ENCODE results near the gene ANGPTL3. TPM values are rescaled to one million over a fixed set of nuclear protein-coding genes. Genes with fewer than 3 reads are reported as not detected.
"Not testable (repeated sequence)": the region's sequence is repeated elsewhere in the genome, so short reads cannot be mapped to it uniquely, and the experiment has no call there.

The ANGPTL3 gene
- total RNA-seq (2014; rRNA removed; shearing (Covaris generic)) = not detected in 2 replicates

- DNase-seq (ENCODE audit: low spot score) = no peak
These were observed at the start of gene ANGPTL3 for GRCh38 chr1:62597281-62597680. Gene ANGPTL3, plus strand, starts transcription at chr1:62597520. Its CDS starts 47 bp downstream, at chr1:62597567.

GRCh38 chr1:62561306-62561705 lies 36.0 kb upstream of the ANGPTL3 start:
- no peak for DNase-seq (ENCODE audit: low spot score)

- not testable (repeated sequence) for DNase-seq (ENCODE audit: low spot score)
These were observed 30.1 kb upstream of the ANGPTL3 start for GRCh38 chr1:62567182-62567581.

GRCh38 chr1:62567926-62568325 lies 29.4 kb upstream of the ANGPTL3 start:
- DNase-seq (ENCODE audit: low spot score) = not testable (repeated sequence)

GRCh38 chr1:62571517-62571916 lies 25.8 kb upstream of the ANGPTL3 start:
- not testable (repeated sequence) for DNase-seq (ENCODE audit: low spot score)

- no peak for DNase-seq (ENCODE audit: low spot score)
These were observed 24.8 kb upstream of the ANGPTL3 start for GRCh38 chr1:62572476-62572875.

GRCh38 chr1:62573675-62574074 lies 23.6 kb upstream of the ANGPTL3 start:
- no peak for DNase-seq (ENCODE audit: low spot score)

- DNase-seq (ENCODE audit: low spot score) = no peak
These were observed 11.7 kb upstream of the ANGPTL3 start for GRCh38 chr1:62585469-62586155.

GRCh38 chr1:62588000-62588399 lies 9.3 kb upstream of the ANGPTL3 start:
- no peak for DNase-seq (ENCODE audit: low spot score)

- DNase-seq (ENCODE audit: low spot score) = no peak
These were observed 8.0 kb upstream of the ANGPTL3 start for GRCh38 chr1:62589321-62589720.

- no peak for DNase-seq (ENCODE audit: low spot score)
These were observed 6.9 kb upstream of the ANGPTL3 start for GRCh38 chr1:62590255-62590969.

- no peak for DNase-seq (ENCODE audit: low spot score)
These were observed 6.4 kb upstream of the ANGPTL3 start for GRCh38 chr1:62590970-62591368.

GRCh38 chr1:62593825-62594394 lies 3.4 kb upstream of the ANGPTL3 start:
- no peak for DNase-seq (ENCODE audit: low spot score)

GRCh38 chr1:62595647-62596046 lies 1.7 kb upstream of the ANGPTL3 start:
- DNase-seq (ENCODE audit: low spot score) = no peak

- DNase-seq (ENCODE audit: low spot score) = no peak
These were observed 1.7 kb downstream of the ANGPTL3 start for GRCh38 chr1:62599044-62599443.

- DNase-seq (ENCODE audit: low spot score) = no peak
These were observed 4.1 kb downstream of the ANGPTL3 start for GRCh38 chr1:62601457-62601856.

- DNase-seq (ENCODE audit: low spot score) = no peak
These were observed 11.6 kb downstream of the ANGPTL3 start for GRCh38 chr1:62608905-62609304.

- not testable (repeated sequence) for DNase-seq (ENCODE audit: low spot score)
These were observed 13.3 kb downstream of the ANGPTL3 start for GRCh38 chr1:62610588-62610987.

GRCh38 chr1:62612770-62613169 lies 15.4 kb downstream of the ANGPTL3 start:
- DNase-seq (ENCODE audit: low spot score) = no peak

GRCh38 chr1:62613325-62613727 lies 16.0 kb downstream of the ANGPTL3 start:
- DNase-seq (ENCODE audit: low spot score) = no peak

GRCh38 chr1:62613890-62614289 lies 16.6 kb downstream of the ANGPTL3 start:
- no peak for DNase-seq (ENCODE audit: low spot score)

- peak; percentile 77 for DNase-seq (ENCODE audit: low spot score)
These were observed 24.6 kb downstream of the ANGPTL3 start for GRCh38 chr1:62621907-62622306.

GRCh38 chr1:62625415-62625814 lies 28.1 kb downstream of the ANGPTL3 start:
- no peak for DNase-seq (ENCODE audit: low spot score)

Data from A172 (cell line).